OCI-LY7 (cell line): ENCODE data around the gene RBM18.

ENCODE experiments used
- CTCF ChIP-seq: fragments of 200-600 bp; sonication (generic); conservative IDR thresholded peaks from 2 replicates; pipeline ENCODE4 v1.5.1; 2014; ENCODE audit warnings: mild to moderate bottlenecking, antibody characterized with exemption, low read length, moderate library complexity, mixed read lengths
- EZH2phosphoT487 ChIP-seq: fragments of 200-600 bp; sonication (generic); IDR thresholded peaks from 2 replicates; pipeline ENCODE4 v1.6.1; 2018; ENCODE audit warnings: low read depth, borderline replicate concordance, mild to moderate bottlenecking, mixed run types, antibody characterized with exemption, low read length, moderate library complexity, mixed read lengths

- TF ChIP-seq CTCF (no peak), EZH2phosphoT487 (no peak)
These were observed 24.9 kb downstream of the RBM18 start for GRCh38 chr9:122239722-122240121.
